SU-DHL-6 (cell line): ENCODE data around the gene NOS1AP.

Experiments
- EZH2phosphoT487 ChIP-seq: fragments of 200-600 bp; sonication (generic), shearing (Covaris generic); conservative IDR thresholded peaks from 2 replicates; pipeline ENCODE4 v1.6.1; 2018; ENCODE audit warnings: mild to moderate bottlenecking, antibody characterized with exemption, low read length, moderate library complexity, mixed read lengths
- TF ChIP-seq, protein P1 (sequence below): fragments of 200-600 bp; sonication (generic); IDR thresholded peaks from one replicate; pipeline ENCODE4 v1.5.1; 2017; ENCODE audit warnings: antibody characterized with exemption, mild to moderate bottlenecking, low read length, moderate library complexity; ENCODE audit not compliant: insufficient read depth, poor library complexity, severe bottlenecking

DNA sequence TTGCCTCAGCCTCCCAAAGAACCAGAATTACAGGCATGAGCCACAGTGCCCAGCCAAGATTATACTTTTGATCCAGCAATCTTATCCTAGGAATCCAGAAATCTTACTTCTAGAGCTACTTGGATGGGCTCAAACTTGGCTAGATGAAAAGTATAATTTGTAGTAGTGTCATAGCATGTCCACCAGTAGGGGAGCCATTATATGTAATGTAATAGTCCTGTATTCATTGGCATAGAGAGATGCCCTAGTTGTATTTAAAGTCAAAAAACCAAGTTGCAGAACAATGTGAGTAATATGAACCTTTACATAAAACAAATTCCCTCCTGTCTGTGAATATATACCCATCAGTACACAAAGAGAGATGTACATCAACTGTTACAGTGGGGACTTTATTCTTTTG lies 83.9 kb downstream of the NOS1AP start:
- TF ChIP-seq, protein P1, sequence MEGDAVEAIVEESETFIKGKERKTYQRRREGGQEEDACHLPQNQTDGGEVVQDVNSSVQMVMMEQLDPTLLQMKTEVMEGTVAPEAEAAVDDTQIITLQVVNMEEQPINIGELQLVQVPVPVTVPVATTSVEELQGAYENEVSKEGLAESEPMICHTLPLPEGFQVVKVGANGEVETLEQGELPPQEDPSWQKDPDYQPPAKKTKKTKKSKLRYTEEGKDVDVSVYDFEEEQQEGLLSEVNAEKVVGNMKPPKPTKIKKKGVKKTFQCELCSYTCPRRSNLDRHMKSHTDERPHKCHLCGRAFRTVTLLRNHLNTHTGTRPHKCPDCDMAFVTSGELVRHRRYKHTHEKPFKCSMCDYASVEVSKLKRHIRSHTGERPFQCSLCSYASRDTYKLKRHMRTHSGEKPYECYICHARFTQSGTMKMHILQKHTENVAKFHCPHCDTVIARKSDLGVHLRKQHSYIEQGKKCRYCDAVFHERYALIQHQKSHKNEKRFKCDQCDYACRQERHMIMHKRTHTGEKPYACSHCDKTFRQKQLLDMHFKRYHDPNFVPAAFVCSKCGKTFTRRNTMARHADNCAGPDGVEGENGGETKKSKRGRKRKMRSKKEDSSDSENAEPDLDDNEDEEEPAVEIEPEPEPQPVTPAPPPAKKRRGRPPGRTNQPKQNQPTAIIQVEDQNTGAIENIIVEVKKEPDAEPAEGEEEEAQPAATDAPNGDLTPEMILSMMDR: no peak
- no peak for TF ChIP-seq EZH2phosphoT487
